ENCODE measurements around the gene TNFAIP3. TPM values are rescaled to one million over a fixed set of nuclear protein-coding genes. Genes with fewer than 3 reads are reported as not detected.
A peak's percentile ranks its signal among the peaks of the same experiment; 100 is the strongest.
"Not testable (repeated sequence)": the region's sequence is repeated elsewhere in the genome, so short reads cannot be mapped to it uniquely, and the experiment has no call there.

The TNFAIP3 gene
- total RNA-seq, 1 experiment from 2014 or later: 1.2 TPM

DNA sequence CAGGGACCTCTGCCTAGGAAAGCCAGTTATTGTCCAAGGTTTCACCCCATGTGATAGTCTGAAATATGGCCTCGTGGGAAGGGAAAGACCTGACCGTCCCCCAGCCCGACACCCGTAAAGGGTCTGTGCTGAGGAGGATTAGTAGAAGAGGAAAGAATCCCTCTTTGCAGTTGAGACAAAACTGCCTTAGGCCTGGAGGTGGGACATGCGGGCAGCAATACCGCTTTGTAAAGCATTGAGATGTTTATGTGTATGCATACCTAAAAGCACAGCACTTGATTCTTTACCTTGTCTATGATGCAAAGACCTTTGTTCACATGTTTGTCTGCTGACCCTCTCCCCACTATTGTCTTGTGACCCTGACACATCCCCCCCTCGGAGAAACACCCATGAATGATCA is 22.3 kb upstream of the TNFAIP3 start:
- DNase-seq (ENCODE audit: low spot score): not testable (repeated sequence)

DNA sequence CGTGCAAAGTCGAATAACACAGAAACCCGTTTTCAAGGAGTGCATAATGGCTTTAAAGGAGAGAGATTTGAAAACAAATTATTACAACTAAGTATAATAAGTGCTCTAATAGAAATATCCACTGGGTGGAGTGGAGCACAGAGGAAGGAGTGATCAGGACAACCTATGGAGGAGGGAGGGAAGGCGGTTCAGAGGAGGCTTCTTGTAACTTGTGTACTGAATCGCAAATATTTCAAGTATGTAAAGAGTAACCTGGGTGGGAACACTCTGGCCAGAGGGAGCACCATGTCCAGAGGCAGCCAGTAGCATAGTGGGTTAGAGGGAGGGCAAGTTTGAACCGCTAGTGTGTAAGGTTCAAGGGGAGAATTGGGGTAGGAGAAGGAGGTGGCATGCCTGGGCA is 21.6 kb upstream of the TNFAIP3 start:
- peak; percentile 41 for DNase-seq (ENCODE audit: low spot score)

DNA sequence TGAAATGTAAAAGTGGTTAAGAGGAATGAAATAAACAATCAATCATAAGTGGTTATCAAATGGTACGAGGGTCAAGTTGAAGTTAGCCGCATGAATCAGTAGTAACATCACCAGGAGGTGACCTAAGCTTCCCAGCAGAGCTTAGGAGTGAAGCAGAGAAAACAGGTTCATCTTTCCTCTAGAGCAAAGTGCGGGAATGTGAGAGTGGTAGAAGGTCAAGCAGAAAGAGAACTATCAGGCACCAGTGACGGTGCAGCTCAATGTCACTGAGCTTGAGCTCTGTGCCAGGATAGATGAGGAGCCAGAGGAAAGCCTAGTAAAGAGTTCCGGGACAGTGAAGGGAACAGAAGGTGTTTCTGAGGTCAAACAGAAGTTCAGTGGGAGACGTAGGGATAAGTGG is 20.8 kb upstream of the TNFAIP3 start:
- no peak for DNase-seq (ENCODE audit: low spot score)

DNA sequence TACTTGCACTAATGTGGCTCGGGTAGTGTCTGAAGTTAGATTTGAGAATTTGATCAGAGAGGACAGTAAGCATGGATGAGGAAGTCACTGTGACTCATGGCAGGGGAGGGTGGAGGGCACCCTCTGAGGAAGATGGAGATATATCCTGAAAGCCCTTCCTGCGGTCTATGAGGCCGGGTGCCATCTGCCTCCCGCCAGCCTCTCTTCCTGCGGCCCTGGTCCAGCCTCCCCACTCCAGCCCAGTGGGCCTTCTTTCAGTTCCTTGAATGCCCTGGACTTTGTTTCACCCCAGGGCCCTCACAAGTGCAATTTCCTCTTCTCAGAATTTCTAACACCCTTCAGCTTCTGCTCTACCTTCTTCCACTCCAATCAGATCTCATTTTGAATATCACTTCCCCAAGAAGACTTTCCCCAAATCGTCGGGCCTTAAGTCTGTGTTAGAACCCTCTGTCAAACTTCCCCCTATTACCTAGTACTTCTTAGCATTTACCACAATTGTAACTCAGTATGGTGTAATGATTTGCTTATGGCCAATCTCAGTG is 20.2 kb upstream of the TNFAIP3 start:
- DNase-seq (ENCODE audit: low spot score): no peak

DNA sequence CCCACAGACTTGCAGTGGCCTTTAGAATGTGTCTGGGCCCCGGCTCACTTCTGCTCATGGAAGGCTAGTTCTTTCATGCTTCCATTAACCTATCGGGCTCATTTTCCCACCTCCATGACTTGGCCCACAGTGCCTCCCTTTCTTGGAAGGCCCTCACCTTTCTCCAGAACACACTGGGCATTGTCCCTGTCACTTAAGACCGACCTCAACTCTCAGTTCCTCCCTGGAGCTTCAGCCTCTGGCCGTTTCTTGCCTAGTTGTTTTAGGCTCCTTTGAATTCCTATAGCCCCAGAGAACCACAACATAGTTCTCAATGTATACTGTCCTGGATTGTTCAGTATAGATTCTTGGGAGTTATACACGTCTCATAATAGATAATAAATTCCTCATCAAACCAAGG is 19.3 kb upstream of the TNFAIP3 start:
- DNase-seq (ENCODE audit: low spot score): no peak

DNA sequence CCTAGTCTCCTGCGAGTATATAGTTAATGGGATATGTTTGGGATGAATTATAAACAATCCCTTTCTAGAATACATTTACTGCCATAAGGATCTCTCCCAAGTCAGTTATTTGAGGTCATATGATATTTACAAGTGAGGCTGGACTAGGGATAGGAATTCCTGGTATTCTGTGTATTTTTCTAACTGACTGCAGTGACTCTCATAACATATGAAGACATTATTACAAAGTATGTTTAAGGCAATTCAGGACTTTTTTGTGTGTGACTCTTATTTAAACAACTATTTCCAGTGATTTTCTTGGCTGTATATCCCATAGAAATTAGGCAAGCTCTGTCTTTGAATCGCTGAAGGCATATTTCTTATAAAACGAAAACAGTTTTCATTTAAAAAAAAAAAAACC is 18.4 kb upstream of the TNFAIP3 start:
- no peak for DNase-seq (ENCODE audit: low spot score)

DNA sequence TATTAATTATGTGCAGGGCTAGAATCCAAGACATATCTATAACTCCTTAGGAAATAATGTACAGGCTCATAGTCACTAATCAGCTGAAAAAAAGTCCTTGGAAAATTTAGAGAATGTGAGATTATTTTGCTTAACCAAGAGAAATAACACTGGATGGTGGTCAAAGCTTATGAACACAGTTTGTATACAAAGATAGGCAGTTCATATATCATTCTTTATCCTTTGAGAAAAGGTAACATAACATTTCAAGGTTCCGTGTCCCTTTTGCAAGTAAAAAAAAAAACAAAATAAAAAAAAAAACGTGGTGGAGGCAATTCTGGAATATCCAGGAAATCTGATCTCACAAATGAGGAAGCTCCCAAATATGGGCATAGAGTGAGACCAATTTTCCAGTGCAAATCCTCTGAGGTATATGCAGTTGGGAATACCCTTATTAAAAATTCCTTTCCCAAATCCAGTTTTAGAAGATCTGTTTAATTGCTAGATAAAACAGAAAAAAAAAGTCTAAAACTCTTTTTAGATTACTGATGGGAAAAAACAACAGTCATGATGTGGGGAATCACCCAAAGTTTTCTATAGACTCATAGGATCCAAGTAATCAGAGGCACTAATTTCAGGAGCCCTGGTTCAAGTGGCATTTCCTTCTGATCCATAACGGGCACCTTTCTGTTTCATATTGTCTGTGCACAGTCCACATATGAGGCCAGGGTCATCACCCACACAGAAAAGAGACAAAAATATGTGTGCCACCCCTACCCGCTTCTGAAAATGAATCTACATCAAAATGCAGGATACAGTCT is 17.7 kb upstream of the TNFAIP3 start:
- no peak for DNase-seq (ENCODE audit: low spot score)

DNA sequence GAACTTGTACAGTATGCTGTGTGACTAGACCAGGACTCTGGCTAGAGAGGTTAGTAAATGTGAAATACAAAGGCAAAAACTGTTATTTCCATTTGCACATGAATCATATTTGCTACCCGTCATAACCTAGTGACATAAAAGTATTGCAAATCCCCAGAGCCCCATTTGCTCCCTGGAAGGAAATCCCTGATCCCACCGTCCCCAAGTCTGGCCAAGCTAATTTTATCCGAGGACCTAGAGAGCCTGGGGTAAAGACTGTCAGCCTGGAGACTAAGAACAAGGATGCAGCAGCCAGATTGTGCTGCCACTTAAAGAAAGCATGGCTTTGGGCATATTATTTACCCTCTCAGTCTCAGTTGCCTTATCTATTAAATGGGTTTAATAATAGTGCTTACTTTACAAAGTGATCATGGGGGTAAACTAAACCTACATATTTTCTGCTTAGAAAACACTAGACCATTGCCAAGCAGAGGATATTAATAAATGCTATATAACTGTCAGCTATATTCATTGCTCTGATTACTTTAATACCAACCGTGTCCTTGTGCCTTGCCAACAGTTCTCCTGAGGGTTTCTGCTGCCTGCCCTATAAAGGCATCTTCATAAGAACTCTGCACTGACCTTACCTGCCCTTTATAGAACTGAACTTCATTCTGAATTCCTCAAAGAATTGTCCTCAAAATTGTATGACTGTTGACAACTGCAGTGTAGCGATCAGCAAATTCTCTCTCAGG is 16.9 kb upstream of the TNFAIP3 start:
- no peak for DNase-seq (ENCODE audit: low spot score)

DNA sequence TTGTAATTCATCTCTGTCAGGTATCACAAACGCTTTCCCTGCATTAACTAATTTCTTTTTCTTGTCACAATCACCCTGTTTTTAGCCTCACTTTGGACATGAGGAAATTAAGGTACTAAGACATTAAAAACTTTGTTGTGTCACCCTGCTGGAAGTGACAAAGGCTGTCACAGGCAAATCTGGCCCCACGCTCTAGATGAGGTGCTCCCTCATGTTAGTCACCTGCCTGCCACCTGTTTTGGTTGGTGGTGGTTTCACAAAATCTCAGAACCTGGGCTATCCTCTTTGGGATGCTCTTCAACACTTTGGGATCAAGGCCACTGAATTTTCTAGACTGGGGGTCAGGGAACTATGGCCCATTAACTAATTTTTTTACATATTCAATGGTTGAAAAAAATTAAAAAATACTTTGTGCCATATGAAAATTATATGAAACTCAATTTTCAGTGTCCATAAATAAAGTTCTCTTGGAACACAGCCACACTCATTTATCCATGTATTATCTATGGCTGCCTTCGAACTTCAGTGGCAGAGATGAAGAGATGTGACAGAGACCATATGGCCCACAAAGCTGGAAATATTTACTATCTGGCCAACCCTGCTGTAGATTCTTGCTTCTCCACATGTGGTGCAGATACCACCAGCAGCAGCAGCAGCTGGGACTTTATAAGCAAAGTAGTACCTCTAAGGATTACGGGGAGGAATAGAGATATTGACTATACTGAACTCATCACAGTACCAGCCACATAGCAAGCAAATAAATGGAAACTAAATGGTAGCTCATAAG is 16.1 kb upstream of the TNFAIP3 start:
- DNase-seq (ENCODE audit: low spot score): no peak

DNA sequence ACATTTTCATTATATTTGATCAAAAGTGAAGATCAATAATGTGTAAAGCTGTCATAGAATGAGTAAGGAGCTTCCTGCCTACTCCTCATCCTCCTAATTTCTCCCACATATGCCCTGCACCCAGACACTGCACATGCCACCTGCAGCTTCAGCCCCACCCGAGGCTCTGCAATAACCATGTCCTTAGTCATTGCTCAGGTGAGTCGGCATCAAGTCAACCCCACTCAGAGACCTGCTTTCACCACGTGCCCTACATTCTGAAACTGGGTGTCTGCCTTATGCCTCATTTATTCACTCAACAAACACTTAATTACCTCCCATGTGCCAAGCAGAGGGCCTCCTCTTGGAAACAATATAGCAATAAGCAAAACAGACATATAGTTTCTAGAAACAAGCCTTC is 15.4 kb upstream of the TNFAIP3 start:
- DNase-seq (ENCODE audit: low spot score): no peak

DNA sequence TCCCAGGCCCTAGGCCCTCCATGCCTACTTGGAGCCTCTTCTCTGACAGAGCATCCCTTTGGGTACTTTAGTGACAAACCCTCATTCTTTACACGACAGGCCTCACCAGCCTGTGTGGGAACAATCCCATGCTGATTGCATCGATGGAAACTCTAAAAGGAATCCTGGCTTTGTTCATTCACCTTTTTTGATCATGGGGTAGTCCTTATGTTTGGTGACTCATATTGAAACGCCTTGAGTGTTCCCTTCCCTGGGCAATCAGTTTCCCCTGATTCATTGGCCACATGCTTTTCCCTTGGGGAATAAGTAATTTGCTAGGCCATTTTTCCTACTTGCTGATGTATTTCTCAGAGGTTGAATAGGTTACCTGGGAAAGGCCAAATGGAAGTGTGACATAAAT is 14.7 kb upstream of the TNFAIP3 start:
- no peak for DNase-seq (ENCODE audit: low spot score)

DNA sequence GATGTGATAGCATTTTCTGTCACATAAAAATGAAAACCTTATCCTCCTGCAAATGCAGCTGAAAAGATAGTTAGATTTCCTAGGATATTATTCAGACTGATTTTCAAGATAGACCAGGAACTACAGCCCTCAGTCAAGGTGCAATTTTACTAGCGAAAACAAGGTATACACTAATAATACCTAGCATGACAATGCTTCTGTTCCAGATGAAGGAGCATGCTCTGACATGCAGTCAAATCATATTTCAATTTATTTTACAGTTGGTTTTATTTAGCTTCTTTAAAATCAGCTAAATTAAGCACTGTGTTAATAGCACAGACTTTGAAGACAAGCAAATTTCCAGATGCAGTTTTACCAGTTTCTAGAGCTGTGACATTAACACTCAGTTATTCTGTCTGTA is 14.2 kb upstream of the TNFAIP3 start:
- DNase-seq (ENCODE audit: low spot score): no peak

DNA sequence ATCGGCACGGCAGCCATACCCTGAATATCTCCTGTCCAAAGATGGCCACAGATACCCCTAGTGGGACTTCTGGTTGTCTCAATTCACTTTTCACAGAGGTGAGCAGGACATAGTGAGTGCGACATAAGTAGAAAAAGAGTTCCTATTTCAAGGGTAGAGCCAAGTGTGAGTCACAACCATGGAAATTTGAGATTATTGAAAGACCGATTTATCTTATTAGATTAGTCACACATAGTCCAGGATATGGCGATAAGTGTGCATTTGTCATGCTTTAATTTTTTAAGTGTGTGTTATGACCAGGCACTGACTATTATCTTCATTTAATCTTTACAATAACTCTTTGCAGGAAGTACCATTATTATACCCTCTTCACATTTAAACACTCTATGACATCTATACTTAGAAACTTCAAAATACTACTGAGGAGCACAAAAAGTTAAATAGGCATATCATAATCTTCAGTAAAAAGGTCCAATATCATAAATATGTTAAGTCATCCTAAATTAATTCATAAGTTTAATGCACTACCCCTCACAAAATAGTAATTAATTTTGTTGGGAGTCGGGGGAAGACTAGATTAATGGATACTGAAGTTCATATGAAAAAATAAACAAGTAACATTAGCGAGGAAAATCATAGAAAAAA is 13.4 kb upstream of the TNFAIP3 start:
- DNase-seq (ENCODE audit: low spot score): no peak

DNA sequence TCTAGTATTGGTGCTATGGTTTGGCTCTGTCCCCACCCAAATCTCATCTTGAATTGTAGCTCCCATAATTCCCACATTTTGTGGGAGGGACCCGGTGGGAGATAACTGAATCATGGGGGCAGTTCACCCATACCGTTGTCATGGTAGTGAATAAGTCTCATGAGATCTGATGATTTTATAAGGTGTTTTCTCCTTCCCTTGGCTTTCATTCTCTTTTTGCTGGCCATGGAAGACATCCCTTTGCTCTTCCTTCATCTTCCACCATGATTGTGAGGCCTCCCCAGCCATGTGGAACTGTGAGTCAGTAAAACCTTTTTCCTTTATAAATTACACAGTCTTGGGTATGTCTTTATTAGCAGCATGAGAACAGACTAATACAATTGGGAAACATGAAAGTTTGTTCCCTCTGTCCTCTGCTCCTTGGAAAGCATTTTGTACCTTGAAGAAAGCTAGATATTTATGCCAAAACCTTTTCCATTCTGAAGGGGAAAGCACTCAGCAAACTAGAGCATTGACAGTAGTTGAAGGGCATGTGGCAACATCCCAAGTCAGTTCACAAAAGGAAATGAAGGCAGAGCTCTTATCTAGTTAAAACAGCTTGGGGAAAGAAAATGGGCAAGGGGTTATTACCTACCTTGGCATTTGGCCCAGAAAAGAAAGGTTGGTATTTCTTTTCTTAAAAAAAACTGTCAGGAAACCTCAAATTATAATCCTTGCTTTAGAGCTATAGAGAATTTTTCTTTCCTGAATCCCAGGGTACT is 10.7 kb upstream of the TNFAIP3 start:
- no peak for DNase-seq (ENCODE audit: low spot score)

DNA sequence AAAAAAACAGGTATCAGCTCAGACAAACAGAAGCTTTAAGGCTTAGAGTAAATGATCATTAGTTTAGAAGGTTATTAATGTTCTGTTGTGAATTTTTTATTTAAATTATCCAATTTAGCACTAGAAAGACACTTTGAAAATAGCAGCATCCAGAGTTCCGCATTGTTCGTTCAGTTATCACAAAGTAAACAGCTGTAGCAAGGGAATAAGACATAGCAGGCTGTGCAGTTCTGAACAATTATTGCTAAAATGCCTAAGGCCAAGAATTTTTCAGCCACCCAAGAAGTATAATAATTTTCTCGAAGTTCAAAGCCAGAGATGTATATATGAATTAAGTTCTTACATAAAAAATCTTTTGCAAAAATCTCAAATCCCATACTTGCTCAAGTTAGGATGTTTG is 8.0 kb upstream of the TNFAIP3 start:
- DNase-seq (ENCODE audit: low spot score): no peak

DNA sequence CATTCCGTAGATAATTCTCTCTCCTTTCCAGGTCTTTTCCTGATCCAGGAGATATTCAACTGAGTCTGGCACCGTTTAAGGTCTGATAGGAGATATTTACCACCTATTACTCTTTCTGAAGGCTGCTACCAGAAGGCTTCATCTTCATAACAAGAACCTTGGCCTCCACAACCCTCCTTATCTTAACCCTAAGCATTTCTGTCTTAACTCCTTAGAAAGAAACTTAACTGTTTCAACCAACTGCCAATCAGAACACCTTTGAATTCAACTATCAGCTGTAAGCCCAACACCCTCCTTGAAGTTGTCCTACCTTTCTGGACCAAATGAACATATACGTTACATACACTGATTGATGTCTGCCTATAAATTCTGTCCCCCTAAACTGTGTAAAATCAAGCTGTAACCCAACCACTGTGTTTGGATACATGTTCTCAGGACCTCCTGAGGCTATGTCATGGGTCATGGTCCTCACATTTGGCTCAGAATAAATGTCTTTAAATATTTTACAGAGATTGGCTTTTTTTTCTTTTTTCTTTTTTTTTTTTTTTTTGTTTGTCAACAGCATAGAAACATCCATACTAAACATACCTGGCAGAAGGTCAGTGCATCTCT is 6.6 kb upstream of the TNFAIP3 start:
- DNase-seq (ENCODE audit: low spot score): no peak

DNA sequence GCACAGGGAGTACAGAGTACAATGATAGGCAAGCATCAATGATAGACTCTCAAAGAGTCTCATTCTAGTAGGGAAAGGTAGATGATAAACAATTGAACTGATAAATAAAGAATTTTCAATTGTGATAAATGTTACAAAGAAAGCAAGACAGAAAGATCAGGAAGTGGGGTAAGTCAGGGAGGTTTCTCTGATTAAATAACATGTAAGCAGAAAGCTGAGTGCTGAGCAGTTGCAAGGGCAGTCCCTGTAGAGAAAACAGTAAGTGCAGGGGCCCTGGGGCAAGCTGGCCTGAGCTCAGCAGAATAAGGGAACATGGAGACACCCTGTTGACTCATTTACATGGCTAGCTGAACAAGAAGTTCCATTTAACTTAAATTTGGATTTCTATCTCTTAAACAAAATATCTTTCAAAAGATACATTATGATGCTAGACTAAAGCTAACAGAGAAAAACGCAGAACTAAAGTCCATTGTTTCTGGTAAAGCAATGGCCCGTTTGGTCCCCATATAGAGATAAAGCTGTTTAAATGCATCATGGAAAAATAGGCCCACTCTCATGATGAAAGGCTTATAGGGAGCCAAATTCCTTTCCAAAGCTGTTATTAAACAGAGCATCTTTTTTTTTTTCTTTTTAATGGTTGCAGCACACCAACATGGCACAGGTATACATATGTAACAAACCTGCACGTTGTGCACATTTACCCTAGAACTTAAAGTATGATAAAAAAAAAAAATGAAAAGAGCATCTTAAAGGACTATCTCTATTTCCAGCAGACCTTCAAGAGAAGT is 5.3 kb upstream of the TNFAIP3 start:
- no peak for DNase-seq (ENCODE audit: low spot score)

DNA sequence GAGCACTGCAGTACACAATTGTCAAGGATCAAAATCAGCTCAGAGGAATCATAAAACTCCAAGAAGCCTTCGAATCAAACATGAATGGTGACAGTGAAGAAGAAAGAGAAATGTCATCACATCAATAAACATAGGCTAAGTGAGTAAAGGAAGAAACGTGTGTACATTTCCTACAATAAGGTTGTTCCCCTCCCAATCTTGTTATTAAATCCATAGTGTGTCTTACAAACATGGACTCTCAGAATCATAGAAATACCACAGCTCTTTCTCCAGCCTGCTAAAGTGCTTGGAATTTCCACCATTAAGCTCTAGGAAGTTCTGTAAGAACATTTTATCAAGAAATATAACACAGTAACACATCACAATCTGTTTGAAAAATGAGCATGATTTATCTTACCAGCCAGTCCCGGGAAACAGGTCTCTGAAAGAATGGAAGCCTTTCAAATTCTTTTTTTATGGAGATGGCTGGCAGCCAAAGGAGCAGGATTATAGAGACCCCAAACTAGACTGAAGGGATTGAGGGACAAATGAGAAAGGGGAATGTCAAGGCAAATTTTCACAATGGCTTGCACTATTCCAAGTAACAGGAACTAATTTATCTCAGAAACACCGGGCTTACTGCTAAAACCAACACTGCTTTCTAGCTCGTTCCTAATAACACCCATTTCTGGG is 4.5 kb upstream of the TNFAIP3 start:
- DNase-seq (ENCODE audit: low spot score): no peak

All from HT-29 (cell line).